Suprapubic skin (tissue), 4 donors: ENCODE data around the gene NFYA. TPM values are rescaled to one million over a fixed set of nuclear protein-coding genes. Genes with fewer than 3 reads are reported as not detected.

Experiments
- DNase-seq, 2 donors: peaks; one replicate each; pipeline ENCODE4 v3.0.0-alpha.2; 2019; ENCODE audit warnings: low spot score in 2 of 2
- H3K27ac ChIP-seq: fragments of 200-600 bp; sonication (generic); one replicate; pipeline ENCODE4 v1.5.1; 2019
- H3K27me3 ChIP-seq: fragments of 200-600 bp; sonication (generic); one replicate; pipeline ENCODE4 v1.5.1; 2019
- H3K36me3 ChIP-seq: fragments of 200-600 bp; sonication (generic); one replicate; pipeline ENCODE4 v1.5.1; 2019
- H3K4me1 ChIP-seq: fragments of 200-600 bp; sonication (generic); one replicate; pipeline ENCODE4 v1.5.1; 2019
- H3K4me3 ChIP-seq: fragments of 200-600 bp; sonication (generic); one replicate; pipeline ENCODE4 v1.5.1; 2019; ENCODE audit warnings: mild to moderate bottlenecking
- H3K9me3 ChIP-seq: fragments of 200-600 bp; sonication (generic); one replicate; pipeline ENCODE4 v1.5.1; 2019
- CTCF ChIP-seq, 2 donors: fragments of 200-600 bp in 1 of 2; fragments of 450-650 bp in 1 of 2; sonication (generic) in 1 of 2; IDR thresholded peaks; one replicate each; pipeline ENCODE4 v1.5.1; 2016 to 2019; ENCODE audit warnings: antibody characterized with exemption in 2 of 2, mild to moderate bottlenecking in 1 of 2, moderate library complexity in 1 of 2
- EP300 ChIP-seq: sonication (generic); formaldehyde crosslinking; IDR thresholded peaks from one replicate; pipeline ENCODE4 v1.6.1; 2017; ENCODE audit warnings: antibody characterized with exemption
- POLR2A ChIP-seq, 2 donors: fragments of 450-650 bp; IDR thresholded peaks; one replicate each; pipeline ENCODE4 v1.6.1; 2017; ENCODE audit warnings: antibody characterized with exemption in 2 of 2, mild to moderate bottlenecking in 2 of 2, moderate library complexity in 2 of 2
- POLR2AphosphoS5 ChIP-seq, 3 donors: sonication (generic); formaldehyde crosslinking; IDR thresholded peaks; one replicate each; pipeline ENCODE4 v1.6.1; 2017; ENCODE audit warnings: antibody characterized with exemption in 3 of 3
- WGBS: methylation state at CpG from one replicate; pipeline ENCODE4 v1.1.5; 2018; 5-methylcytosine and 5-hydroxymethylcytosine counted together
- total RNA-seq, 4 donors: library from RNA; depleted of rRNA; stranded (reverse); fragments of >200 nt; gene quantifications; one replicate each; pipeline ENCODE4 v1.1.0, GENCODE V29; 2016

The NFYA gene
- 10 to 100 TPM; 19.7 to 33.0 (median 24.2) TPM for total RNA-seq

GRCh38 chr6:41072836-41073202 lies at the start of gene NFYA:
TSS of gene NFYA (plus strand) at chr6:41072974. CDS start at chr6:41079090, 6,116 bp downstream.
- H3K27ac ChIP-seq: peak within 1 kb of the TSS; percentile 100
- peaks cover 18% of the 10 kb centered on the region for H3K36me3 ChIP-seq
- H3K4me3 ChIP-seq: peak within 1 kb of the TSS; percentile 73
- DNase-seq: no peak
- WGBS: 0% methylated on average over 10 of the region's 37 CpGs
- no peaks in the 10 kb centered on the region for H3K27me3 ChIP-seq
- H3K4me1 ChIP-seq: peaks cover 45% of the 10 kb centered on the region
- no peaks in the 10 kb centered on the region for H3K9me3 ChIP-seq
- TF ChIP-seq POLR2AphosphoS5 (IDR thresholded peaks at IDR 0.05) (peak in 1 of 3 donors; percentile 17), EP300 (no peak), CTCF (IDR thresholded peaks at IDR 0.05) (no peak)

- H3K4me1 ChIP-seq: peaks cover 17% of the 10 kb centered on the region
- H3K27me3 ChIP-seq: no peaks in the 10 kb centered on the region
- H3K27ac ChIP-seq: no peak overlapping the region
- DNase-seq: no peak
- no peaks in the 10 kb centered on the region for H3K36me3 ChIP-seq
- WGBS: 94% methylated on average over 3 of the region's 3 CpGs
- no peaks in the 10 kb centered on the region for H3K9me3 ChIP-seq
- no peak overlapping the region for H3K4me3 ChIP-seq
- no peak for TF ChIP-seq EP300
- TF ChIP-seq POLR2A (IDR thresholded peaks at IDR 0.05): no peak
- TF ChIP-seq CTCF (IDR thresholded peaks at IDR 0.05): no peak
- TF ChIP-seq POLR2AphosphoS5 (IDR thresholded peaks at IDR 0.05): no peak
Observed at GRCh38 chr6:41023114-41023513, 49.7 kb upstream of the NFYA start.

- H3K36me3 ChIP-seq: no peaks in the 10 kb centered on the region
- DNase-seq: no peak
- TF ChIP-seq POLR2A (IDR thresholded peaks at IDR 0.05): no peak
- no peak for TF ChIP-seq POLR2AphosphoS5 (IDR thresholded peaks at IDR 0.05)
- TF ChIP-seq EP300: no peak
- no peak for TF ChIP-seq CTCF (IDR thresholded peaks at IDR 0.05)
- 62% methylated on average over 3 of the region's 3 CpGs for WGBS
- H3K4me1 ChIP-seq: peaks cover 25% of the 10 kb centered on the region
- H3K27me3 ChIP-seq: no peaks in the 10 kb centered on the region
- no peaks in the 10 kb centered on the region for H3K9me3 ChIP-seq
- no peak overlapping the region for H3K4me3 ChIP-seq
- H3K27ac ChIP-seq: no peak overlapping the region
Observed at GRCh38 chr6:41025966-41026530, 46.7 kb upstream of the NFYA start.

- Histone ChIP-seq H3K27ac (no peak overlapping the region), H3K27me3 (no peaks in the 10 kb centered on the region), H3K4me3 (peak overlapping the region; percentile 53), H3K9me3 (no peaks in the 10 kb centered on the region), H3K36me3 (no peaks in the 10 kb centered on the region), H3K4me1 (peaks cover 18% of the 10 kb centered on the region)
- TF ChIP-seq POLR2A (IDR thresholded peaks at IDR 0.05): no peak
- TF ChIP-seq CTCF (IDR thresholded peaks at IDR 0.05): no peak
- DNase-seq: no peak
- 58% methylated on average over 4 of the region's 4 CpGs for WGBS
Observed at GRCh38 chr6:41027241-41027640, 45.5 kb upstream of the NFYA start.

- H3K27ac ChIP-seq: peak overlapping the region; percentile 14
- WGBS: 2% methylated on average over 10 of the region's 45 CpGs
- no peaks in the 10 kb centered on the region for H3K27me3 ChIP-seq
- DNase-seq: peak; percentile 84 to 88
- H3K4me3 ChIP-seq: peak overlapping the region; percentile 53
- H3K36me3 ChIP-seq: no peaks in the 10 kb centered on the region
- no peak for TF ChIP-seq POLR2A (IDR thresholded peaks at IDR 0.05)
- TF ChIP-seq POLR2AphosphoS5 (IDR thresholded peaks at IDR 0.05): no peak
- TF ChIP-seq CTCF (IDR thresholded peaks at IDR 0.05): peak; percentile 98 to 99
- TF ChIP-seq EP300: no peak
- H3K4me1 ChIP-seq: peaks cover 18% of the 10 kb centered on the region
- H3K9me3 ChIP-seq: no peaks in the 10 kb centered on the region
Observed at GRCh38 chr6:41027799-41028560, 44.8 kb upstream of the NFYA start.
